A549 (cell line): Measurements from ENCODE around the gene SRPK1. TPM values are rescaled to one million over a fixed set of nuclear protein-coding genes. Genes with fewer than 3 reads are reported as not detected.

Source experiments
- ATAC-seq, 2 experiments: fragments of 200-7000 bp in 1 of 2; fragments of >200 bp in 1 of 2; cut with Nextera tagmentation in 1 of 2; cut with Tn5 transposase in 1 of 2; 3 replicates each; pipeline versions ENCODE4 v1.8.0 to v1.9.1; 2018 to 2020; ENCODE audit warnings: mild to moderate bottlenecking in 1 of 2, moderate library complexity in 1 of 2
- CTCF ChIA-PET: fragments of 300-600 bp; sonication (Branson Sonifier 250); formaldehyde crosslinking; extraction: SDS; loops from one replicate; lab custom pipeline; 2021; ENCODE audit warnings: antibody characterized with exemption, inconsistent platforms; lab: Yijun Ruan, JAX
- POLR2A ChIA-PET: fragments of 350-600 bp; formaldehyde crosslinking; extraction: SDS; loops from one replicate; lab custom pipeline; 2021; ENCODE audit warnings: antibody characterized with exemption, inconsistent platforms; lab: Yijun Ruan, JAX
- DNase-seq, 2 experiments: peaks; one replicate each; pipeline versions ENCODE4 v3.0.0 to v3.0.0-alpha.2; 2011 to 2016; ENCODE audit warnings: low read depth in 1 of 2, low spot score in 1 of 2
- FAIRE-seq: peaks from 2 replicates; lab custom pipeline; 2011; peaks lifted over from hg19 to GRCh38; lab: Jason Lieb, UNC
- H3K27ac ChIP-seq, 2 experiments: fragments of >200 bp; sonication (Bioruptor Twin); formaldehyde crosslinking; 3 replicates each; pipeline ENCODE4 v1.5.1; 2016 to 2017
- H3K4me1 ChIP-seq: fragments of >200 bp; sonication (Bioruptor Twin); formaldehyde crosslinking; 3 replicates; pipeline ENCODE4 v1.6.1; 2016
- H3K4me2 ChIP-seq: fragments of >200 bp; sonication (Bioruptor Twin); formaldehyde crosslinking; 3 replicates; pipeline ENCODE4 v1.6.1; 2016
- H3K4me3 ChIP-seq: fragments of >200 bp; sonication (Bioruptor Twin); formaldehyde crosslinking; 3 replicates; pipeline ENCODE4 v1.5.1; 2016
- H3K9me3 ChIP-seq: fragments of >200 bp; sonication (Bioruptor Twin); formaldehyde crosslinking; 3 replicates; pipeline ENCODE4 v1.6.1; 2016
- CHD2 ChIP-seq: fragments of 150-350 bp; IDR thresholded peaks from 2 replicates; pipeline ENCODE4 v1.6.1; 2014; ENCODE audit warnings: low read length; ENCODE audit not compliant: partially characterized antibody
- FOXS1 ChIP-seq: fragments of 250-450 bp; sonication (Bioruptor Pico); IDR thresholded peaks from 2 replicates; pipeline ENCODE4 v1.5.0; 2020; ENCODE audit warnings: mild to moderate bottlenecking, moderate library complexity
- HOXA7 ChIP-seq: fragments of 250-450 bp; sonication (Bioruptor Pico); IDR thresholded peaks from 2 replicates; pipeline ENCODE4 v1.5.0; 2020; ENCODE audit warnings: mild to moderate bottlenecking, moderate library complexity
- JUN ChIP-seq, 2 experiments: fragments of >200 bp; sonication (Bioruptor Twin); formaldehyde crosslinking; IDR thresholded peaks; 2 replicates in 1 of 2; 3 replicates in 1 of 2; pipeline ENCODE4 v1.6.1; 2016 to 2017
- KDM1A ChIP-seq: fragments of 200-600 bp; sonication (generic); IDR thresholded peaks from 2 replicates; pipeline ENCODE4 v1.6.1; 2016; ENCODE audit warnings: low read depth, mild to moderate bottlenecking
- KDM5A ChIP-seq: fragments of 200-600 bp; sonication (generic); IDR thresholded peaks from 2 replicates; pipeline ENCODE4 v1.6.1; 2016; ENCODE audit warnings: antibody characterized with exemption, mild to moderate bottlenecking
- POLR2A ChIP-seq: IDR thresholded peaks from 2 replicates; pipeline ENCODE4 v1.6.1; 2012; ENCODE audit warnings: mild to moderate bottlenecking, low read length
- RFX5 ChIP-seq: fragments of 450-650 bp; IDR thresholded peaks from 2 replicates; pipeline ENCODE4 v1.7.1; 2014; ENCODE audit warnings: antibody characterized with exemption, mild to moderate bottlenecking, moderate library complexity
- SREBF2 ChIP-seq: fragments of 450-650 bp; IDR thresholded peaks from 2 replicates; pipeline ENCODE4 v1.6.1; 2014; ENCODE audit warnings: mild to moderate bottlenecking, moderate library complexity
- ZC3H11A ChIP-seq: fragments of 450-650 bp; IDR thresholded peaks from 2 replicates; pipeline ENCODE4 v1.6.1; 2014; ENCODE audit warnings: antibody characterized with exemption, mild to moderate bottlenecking
- ZFP36 ChIP-seq: fragments of 450-650 bp; IDR thresholded peaks from 2 replicates; pipeline ENCODE4 v1.6.1; 2014; ENCODE audit warnings: borderline replicate concordance; ENCODE audit not compliant: partially characterized antibody
- WGBS: methylation state at CpG from one replicate; pipeline ENCODE4 v1.1.6; 2017; ENCODE audit errors: missing lambda C conversion rate; 5-methylcytosine and 5-hydroxymethylcytosine counted together
- polyA plus RNA-seq, 4 experiments: library from polyadenylated mRNA; depleted of rRNA in 3 of 4; stranded (reverse); fragments of >200 nt; fragmentation: RNase III in 1 of 4; extraction: RNeasy Plus Mini Kit Qiagen cat#74134 plus additional on column Dnase treatment in 1 of 4; gene quantifications; 2 replicates in 3 of 4; 3 replicates in 1 of 4; pipeline ENCODE4 v1.2.3, GENCODE V29; 2011 to 2017
- TF ChIP-seq, protein P1 (sequence below): IDR thresholded peaks from 2 replicates; pipeline ENCODE4 v1.6.1; 2012

Gene SRPK1
- polyA plus RNA-seq, 2 of the 4 experiments (the other 2 are of a cell fraction), result 46.9 to 65.9 TPM

DNA sequence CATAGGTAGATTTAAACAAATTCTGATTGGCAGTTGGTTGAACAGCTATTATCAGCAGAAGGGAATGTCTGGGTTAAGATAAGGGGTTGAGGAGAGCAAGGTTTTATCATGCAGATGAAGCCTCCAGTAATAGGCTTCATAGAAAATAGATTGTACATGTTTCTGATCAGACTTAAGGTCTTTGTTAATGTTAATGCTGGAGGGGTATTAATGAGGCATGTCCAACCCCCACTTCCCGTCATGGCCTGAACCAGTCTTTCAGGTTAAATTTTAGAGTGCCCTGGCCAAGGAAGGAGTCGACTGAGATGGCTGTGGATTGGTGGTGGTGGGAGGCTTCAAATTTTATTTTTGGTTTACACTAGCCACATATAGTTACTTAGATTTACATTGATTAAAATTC, 136.7 kb downstream of the SRPK1 start:
- POLR2A ChIA-PET, result interaction anchor here (0.7 kb wide), 1 partner anchor 171 kb away, joined by 8 read pairs; no protein-coding TSS in a partner anchor
- TF ChIP-seq FOXS1 (no peak), JUN (IDR thresholded peaks at IDR 0.05) (no peak), CHD2 (no peak), POLR2A (no peak), KDM1A (no peak), RFX5 (no peak), KDM5A (no peak), SREBF2 (no peak), ZFP36 (no peak), HOXA7 (CRISPR knock-in tag) (no peak), ZC3H11A (no peak)
- TF ChIP-seq, protein P1, sequence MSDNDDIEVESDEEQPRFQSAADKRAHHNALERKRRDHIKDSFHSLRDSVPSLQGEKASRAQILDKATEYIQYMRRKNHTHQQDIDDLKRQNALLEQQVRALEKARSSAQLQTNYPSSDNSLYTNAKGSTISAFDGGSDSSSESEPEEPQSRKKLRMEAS, result no peak
- TF ChIP-seq, all 56 proteins: peak for 0
- ATAC-seq (no peak), DNase-seq (no peak), FAIRE-seq (no peak)
- WGBS, result 15% methylated on average over 2 of the region's 2 CpGs
- CTCF ChIA-PET, result no interaction called here
- Histone ChIP-seq H3K4me2 (no peak overlapping the region), H3K27ac (no peak overlapping the region), H3K9me3 (no peaks in the 10 kb centered on the region), H3K4me3 (no peak overlapping the region), H3K4me1 (no peaks in the 10 kb centered on the region; the same call in 2 of the 3 replicates)

Other genes with a start within 250 kb of the SRPK1 start
- 10.9 and 11.7 TPM in 2 replicates for gene FKBP5, start 232.2 kb downstream of the SRPK1 start, polyA plus RNA-seq (2011; rRNA removed)
- gene FKBP5, start 232.2 kb downstream of the SRPK1 start, polyA plus RNA-seq (2017; fragmentation: RNase III; extraction: RNeasy Plus Mini Kit Qiagen cat#74134 plus additional on column Dnase treatment), result 7.7 to 9.5 TPM (median 8.4 TPM) in 3 replicates
- 0.88 and 0.94 TPM in 2 replicates for gene ARMC12, start 184.1 kb downstream of the SRPK1 start, polyA plus RNA-seq (2011; rRNA removed)
- gene ARMC12, start 184.1 kb downstream of the SRPK1 start, polyA plus RNA-seq (2017; fragmentation: RNase III; extraction: RNeasy Plus Mini Kit Qiagen cat#74134 plus additional on column Dnase treatment), result 0.26 to 0.44 TPM (median 0.28 TPM) in 3 replicates
- 0.36 and 0.72 TPM in 2 replicates for gene CLPSL2, start 144.5 kb downstream of the SRPK1 start, polyA plus RNA-seq (2011; rRNA removed)
- 0.37 to 0.38 TPM in 2 of 3 replicates, not detected in the other for gene CLPSL2, start 144.5 kb downstream of the SRPK1 start, polyA plus RNA-seq (2017; fragmentation: RNase III; extraction: RNeasy Plus Mini Kit Qiagen cat#74134 plus additional on column Dnase treatment)
- not detected in 2 replicates for gene CLPSL1, start 140.1 kb downstream of the SRPK1 start, polyA plus RNA-seq (2011; rRNA removed)
- gene CLPSL1, start 140.1 kb downstream of the SRPK1 start, polyA plus RNA-seq (2017; fragmentation: RNase III; extraction: RNeasy Plus Mini Kit Qiagen cat#74134 plus additional on column Dnase treatment), result not detected in 3 replicates
- not detected in 2 replicates for gene CLPS, start 123.8 kb downstream of the SRPK1 start, polyA plus RNA-seq (2011; rRNA removed)
- not detected in 3 replicates for gene CLPS, start 123.8 kb downstream of the SRPK1 start, polyA plus RNA-seq (2017; fragmentation: RNase III; extraction: RNeasy Plus Mini Kit Qiagen cat#74134 plus additional on column Dnase treatment)
- 0.06 and 0.15 TPM in 2 replicates for gene LHFPL5, start 115.7 kb downstream of the SRPK1 start, polyA plus RNA-seq (2011; rRNA removed)
- gene LHFPL5, start 115.7 kb downstream of the SRPK1 start, polyA plus RNA-seq (2017; fragmentation: RNase III; extraction: RNeasy Plus Mini Kit Qiagen cat#74134 plus additional on column Dnase treatment), result 0.10 to 0.17 TPM (median 0.16 TPM) in 3 replicates
- gene SLC26A8, start 103.5 kb upstream of the SRPK1 start, polyA plus RNA-seq (2011; rRNA removed), result not detected in 2 replicates
- gene SLC26A8, start 103.5 kb upstream of the SRPK1 start, polyA plus RNA-seq (2017; fragmentation: RNase III; extraction: RNeasy Plus Mini Kit Qiagen cat#74134 plus additional on column Dnase treatment), result not detected in 3 replicates
- 36.7 and 40.2 TPM in 2 replicates for gene MAPK14, start 106.7 kb upstream of the SRPK1 start, polyA plus RNA-seq (2011; rRNA removed)
- 19.4 to 20.5 TPM (median 19.9 TPM) in 3 replicates for gene MAPK14, start 106.7 kb upstream of the SRPK1 start, polyA plus RNA-seq (2017; fragmentation: RNase III; extraction: RNeasy Plus Mini Kit Qiagen cat#74134 plus additional on column Dnase treatment)
- gene MAPK13, start 209.4 kb upstream of the SRPK1 start, polyA plus RNA-seq (2011; rRNA removed), result 0.45 TPM in 2 replicates
- 0.63 to 1.0 TPM (median 0.87 TPM) in 3 replicates for gene MAPK13, start 209.4 kb upstream of the SRPK1 start, polyA plus RNA-seq (2017; fragmentation: RNase III; extraction: RNeasy Plus Mini Kit Qiagen cat#74134 plus additional on column Dnase treatment)